LNCaP clone FGC (cell line): ENCODE measurements around the gene ACO2.
"Not testable (repeated sequence)": the region's sequence is repeated elsewhere in the genome, so short reads cannot be mapped to it uniquely, and the experiment has no call there.

Source experiments
- DNase-seq: peaks from one replicate; pipeline ENCODE4 v3.0.0-alpha.2; 2011; ENCODE audit warnings: low read depth
- H3K4me3 ChIP-seq: 2 replicates; pipeline ENCODE4 v1.5.1; 2011; ENCODE audit warnings: mild to moderate bottlenecking, low read depth, low read length, control low read depth
- TF ChIP-seq, protein P1 (sequence below): IDR thresholded peaks from 2 replicates; pipeline ENCODE4 v1.5.1; 2012; ENCODE audit warnings: mild to moderate bottlenecking; ENCODE audit not compliant: control insufficient read depth, insufficient read depth; ENCODE audit errors: extremely low read depth

Gene ACO2

GRCh38 chr22:41446057-41446501 lies 22.8 kb upstream of the ACO2 start:
- peak overlapping the region; percentile 84 for H3K4me3 ChIP-seq
- no peak for DNase-seq

DNA sequence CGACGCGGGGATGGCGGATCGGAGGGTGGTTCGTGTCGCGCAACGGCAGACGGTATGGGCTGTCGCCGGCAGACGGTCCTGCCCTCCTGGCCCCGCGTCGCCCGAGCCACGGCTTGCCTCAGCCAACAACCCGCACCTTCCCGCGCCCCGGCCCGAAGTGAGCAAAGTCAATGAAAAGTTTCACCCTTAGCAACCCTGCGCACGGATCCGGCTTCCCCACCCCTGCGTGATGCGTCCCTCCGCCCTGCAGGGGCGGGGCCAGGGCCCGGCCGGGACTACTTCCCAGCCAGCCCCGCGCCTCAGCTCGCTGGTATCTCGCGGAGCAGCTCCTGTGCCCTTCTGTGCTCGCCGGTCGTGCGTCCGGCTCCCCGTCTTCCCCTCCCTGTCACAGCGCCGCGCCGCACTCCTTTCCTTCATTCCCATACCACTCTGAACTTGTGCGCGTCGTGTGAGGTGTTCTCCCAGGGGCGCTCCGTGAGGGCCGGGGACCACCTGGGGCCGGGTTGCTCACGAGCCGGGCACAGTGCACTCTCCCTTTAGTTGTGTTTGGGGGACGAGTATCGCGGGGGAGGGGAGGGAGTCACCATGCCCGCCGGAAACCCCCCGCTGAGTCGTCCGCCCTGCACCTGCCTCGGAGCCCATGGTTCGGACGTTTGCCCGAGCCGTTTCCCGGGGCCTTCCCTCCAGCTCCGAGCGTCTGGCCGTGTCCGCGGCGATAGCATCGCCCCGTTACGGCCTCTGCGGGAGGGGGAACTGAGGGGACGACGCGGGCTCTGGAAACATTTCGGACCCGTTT lies 22.1 kb upstream of the ACO2 start, which contains the start of gene TOB2:
Gene TOB2, minus strand, starts transcription at position 163 of the 796 bp plus-strand sequence. CDS start 9,456 bp downstream, outside the sequence.
- TF ChIP-seq, protein P1, sequence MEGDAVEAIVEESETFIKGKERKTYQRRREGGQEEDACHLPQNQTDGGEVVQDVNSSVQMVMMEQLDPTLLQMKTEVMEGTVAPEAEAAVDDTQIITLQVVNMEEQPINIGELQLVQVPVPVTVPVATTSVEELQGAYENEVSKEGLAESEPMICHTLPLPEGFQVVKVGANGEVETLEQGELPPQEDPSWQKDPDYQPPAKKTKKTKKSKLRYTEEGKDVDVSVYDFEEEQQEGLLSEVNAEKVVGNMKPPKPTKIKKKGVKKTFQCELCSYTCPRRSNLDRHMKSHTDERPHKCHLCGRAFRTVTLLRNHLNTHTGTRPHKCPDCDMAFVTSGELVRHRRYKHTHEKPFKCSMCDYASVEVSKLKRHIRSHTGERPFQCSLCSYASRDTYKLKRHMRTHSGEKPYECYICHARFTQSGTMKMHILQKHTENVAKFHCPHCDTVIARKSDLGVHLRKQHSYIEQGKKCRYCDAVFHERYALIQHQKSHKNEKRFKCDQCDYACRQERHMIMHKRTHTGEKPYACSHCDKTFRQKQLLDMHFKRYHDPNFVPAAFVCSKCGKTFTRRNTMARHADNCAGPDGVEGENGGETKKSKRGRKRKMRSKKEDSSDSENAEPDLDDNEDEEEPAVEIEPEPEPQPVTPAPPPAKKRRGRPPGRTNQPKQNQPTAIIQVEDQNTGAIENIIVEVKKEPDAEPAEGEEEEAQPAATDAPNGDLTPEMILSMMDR, result no peak
- peak within 1 kb of the TSS; percentile 84 for H3K4me3 ChIP-seq
- DNase-seq, result peak; percentile 84

More at GRCh38 chr22:41446057-41446501, 22.8 kb upstream of the ACO2 start:
- TF ChIP-seq, protein P1, result no peak

GRCh38 chr22:41447435-41448188 lies 21.3 kb upstream of the ACO2 start:
- TF ChIP-seq, protein P1, result no peak
- H3K4me3 ChIP-seq, result peak overlapping the region; percentile 84
- no peak for DNase-seq

GRCh38 chr22:41448189-41448808 lies 20.6 kb upstream of the ACO2 start:
- TF ChIP-seq, protein P1, result no peak
- H3K4me3 ChIP-seq, result peak overlapping the region; percentile 84
- peak; percentile 99 for DNase-seq

DNA sequence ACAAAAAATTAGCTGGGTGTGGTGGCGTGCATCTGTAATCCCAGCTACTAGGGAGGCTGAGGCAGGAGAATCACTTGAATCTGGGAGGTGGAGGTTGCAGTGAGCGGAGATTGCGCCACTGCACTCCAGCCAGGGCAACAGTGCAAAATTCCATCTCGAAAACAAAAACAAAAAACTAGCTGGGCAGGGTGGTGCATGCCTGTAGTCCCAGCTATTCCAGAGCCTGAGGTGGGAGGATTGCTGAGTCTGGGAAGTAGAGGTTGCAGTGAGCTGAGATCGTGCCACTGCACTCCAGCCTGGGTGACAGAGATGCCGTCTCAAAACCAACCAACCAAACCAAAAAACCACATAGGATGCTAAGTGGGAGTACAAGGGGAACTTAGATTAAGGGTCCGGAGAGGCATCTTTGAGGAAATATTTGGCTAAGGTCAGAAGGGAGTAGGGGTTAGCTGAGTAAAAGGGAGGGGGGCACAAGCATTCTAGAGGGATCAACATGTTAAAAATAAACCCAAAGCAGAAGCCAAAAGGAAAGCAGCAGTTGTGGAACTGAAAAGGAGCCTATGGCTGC lies 10.7 kb upstream of the ACO2 start:
- TF ChIP-seq, protein P1, result no peak
- no peak for DNase-seq
- H3K4me3 ChIP-seq, result no peak overlapping the region

- no peak overlapping the region for H3K4me3 ChIP-seq
- DNase-seq, result no peak
- TF ChIP-seq, protein P1, result no peak
Observed at GRCh38 chr22:41459431-41459830, 9.5 kb upstream of the ACO2 start.

DNA sequence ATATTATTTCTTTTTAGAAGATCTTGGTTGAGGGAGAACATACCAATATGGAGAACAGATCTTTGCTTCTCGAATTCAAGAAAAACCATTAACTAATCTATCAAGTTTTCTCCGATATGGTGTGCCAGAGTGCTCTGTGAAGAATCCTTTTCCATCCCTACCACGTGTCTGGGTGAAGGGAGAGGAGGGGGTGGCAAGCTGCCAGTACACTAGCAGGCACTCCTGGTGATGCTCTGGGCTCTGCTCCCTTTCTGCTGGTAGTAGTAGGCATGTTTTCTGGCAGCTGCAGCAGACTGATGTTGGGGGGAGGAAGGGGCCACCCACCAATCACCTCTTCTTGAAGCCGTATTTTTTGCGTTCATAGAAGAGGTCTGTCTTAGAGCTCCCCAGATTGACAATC lies 8.8 kb upstream of the ACO2 start:
- DNase-seq, H3K4me3 ChIP-seq: not testable (repeated sequence)
